Prostate gland (tissue), 2 donors: ENCODE results near the gene PFDN1.

ENCODE experiments used
- CTCF ChIP-seq, 4 experiments: fragments of 200-600 bp in 2 of 4; fragments of 450-650 bp in 2 of 4; sonication (generic) in 2 of 4; IDR thresholded peaks; 1 replicate in 3 of 4; 2 replicates in 1 of 4; pipeline ENCODE4 v1.5.1; 2016 to 2019; ENCODE audit warnings: antibody characterized with exemption in 4 of 4, mild to moderate bottlenecking in 2 of 4, moderate library complexity in 2 of 4
- POLR2A ChIP-seq: fragments of 450-650 bp; IDR thresholded peaks from one replicate; pipeline ENCODE4 v1.6.1; 2016; ENCODE audit warnings: antibody characterized with exemption, mild to moderate bottlenecking
- POLR2AphosphoS5 ChIP-seq: sonication (generic); formaldehyde crosslinking; IDR thresholded peaks from one replicate; pipeline ENCODE4 v1.6.1; 2017; ENCODE audit warnings: antibody characterized with exemption

- no peak for TF ChIP-seq POLR2AphosphoS5
- no peak for TF ChIP-seq CTCF (IDR thresholded peaks at IDR 0.05)
- TF ChIP-seq POLR2A, result no peak
These were observed 20.6 kb downstream of the PFDN1 start for GRCh38 chr5:140282266-140282665.
